T-cell (primary cell): ENCODE data around the gene SORBS1. TPM values are rescaled to one million over a fixed set of nuclear protein-coding genes. Genes with fewer than 3 reads are reported as not detected.

Experiments
- ATAC-seq, 4 experiments: fragments of 200-7000 bp in 3 of 4; fragments of 150-1000 bp in 1 of 4; cut with Tn5 transposase; replicated peaks in 1 of 4; 1 replicate in 3 of 4; 2 replicates in 1 of 4; pipeline ENCODE4 v1.10.0; 2021; ENCODE audit warnings: moderate library complexity in 3 of 4, mild to moderate bottlenecking in 2 of 4, moderate number of reproducible peaks in 1 of 4
- CTCF ChIA-PET, 2 donors: fragments of 300-600 bp; sonication (Branson Sonifier 250); formaldehyde crosslinking; loops; one replicate each; lab custom pipeline; 2022; ENCODE audit warnings: antibody characterized with exemption in 2 of 2; lab: Charles Lee
- POLR2A ChIA-PET, 2 donors: fragments of 300-600 bp; sonication (Branson Sonifier 250); formaldehyde crosslinking; loops; one replicate each; lab custom pipeline; 2022; ENCODE audit warnings: antibody characterized with exemption in 2 of 2; lab: Charles Lee
- DNase-seq, 35 experiments: peaks; one replicate each; pipeline versions ENCODE4 v3.0.0 to v3.0.0-alpha.2; 2013 to 2023
- H3K27ac ChIP-seq: one replicate; pipeline ENCODE4 v1.5.1; 2013; ENCODE audit warnings: low read length
- H3K27me3 ChIP-seq, 2 experiments: replicated peaks in 1 of 2; 1 replicate in 1 of 2; 2 replicates in 1 of 2; pipeline versions ENCODE4 v1.6.1 to v1.7.0; 2013; ENCODE audit warnings: low read length in 1 of 2, mixed read lengths in 1 of 2; ENCODE audit not compliant: control insufficient read depth in 2 of 2, insufficient read depth in 2 of 2; ENCODE audit errors: extremely low read depth in 1 of 2
- H3K36me3 ChIP-seq, 2 donors: 1 replicate in 1 of 2; 2 replicates in 1 of 2; pipeline versions ENCODE4 v1.6.1 to v1.7.0; 2013; ENCODE audit warnings: low read length in 1 of 2; ENCODE audit not compliant: control insufficient read depth in 2 of 2, insufficient read depth in 1 of 2; ENCODE audit errors: extremely low read depth in 1 of 2
- H3K4me1 ChIP-seq, 2 experiments: 1 replicate in 1 of 2; 2 replicates in 1 of 2; pipeline versions ENCODE4 v1.6.1 to v1.7.0; 2013; ENCODE audit warnings: low read length in 2 of 2, mixed read lengths in 1 of 2; ENCODE audit not compliant: insufficient read depth in 2 of 2, control insufficient read depth in 1 of 2; ENCODE audit errors: extremely low read depth in 1 of 2
- H3K4me3 ChIP-seq, 2 donors: 1 replicate in 1 of 2; 2 replicates in 1 of 2; pipeline versions ENCODE4 v1.5.1 to v1.7.0; 2013; ENCODE audit warnings: mild to moderate bottlenecking in 2 of 2, low read length in 1 of 2, moderate library complexity in 1 of 2; ENCODE audit not compliant: control insufficient read depth in 1 of 2; ENCODE audit errors: extremely low read depth in 1 of 2
- H3K9me3 ChIP-seq: 2 replicates; pipeline ENCODE4 v1.7.0; 2013
- H3K27ac Mint-ChIP-seq, 2 donors: one replicate each; pipeline ENCODE4 v1.8.0; 2020 to 2021; ENCODE audit warnings: mild to moderate bottlenecking in 2 of 2, mixed read lengths in 2 of 2
- H3K27me3 Mint-ChIP-seq, 2 donors: one replicate each; pipeline ENCODE4 v1.8.0; 2021 to 2022; ENCODE audit warnings: mixed read lengths in 2 of 2
- H3K36me3 Mint-ChIP-seq: one replicate; pipeline ENCODE4 v1.8.0; 2021; ENCODE audit warnings: mixed read lengths
- H3K4me1 Mint-ChIP-seq, 3 donors: one replicate each; pipeline ENCODE4 v1.8.0; 2020 to 2022; ENCODE audit warnings: mixed read lengths in 3 of 3, mild to moderate bottlenecking in 1 of 3
- H3K4me3 Mint-ChIP-seq, 3 donors: one replicate each; pipeline ENCODE4 v1.8.0; 2020 to 2022; ENCODE audit warnings: mild to moderate bottlenecking in 3 of 3, mixed read lengths in 3 of 3, moderate library complexity in 3 of 3
- H3K9me3 Mint-ChIP-seq, 3 donors: one replicate each; pipeline ENCODE4 v1.8.0; 2020 to 2022; ENCODE audit warnings: mixed read lengths in 3 of 3
- WGBS: methylation state at CpG from one replicate; pipeline ENCODE4 v1.1.5; 2013; ENCODE audit warnings: missing lambda C conversion rate; ENCODE audit not compliant: insufficient coverage; 5-methylcytosine and 5-hydroxymethylcytosine counted together
- total RNA-seq, 35 experiments: library from RNA in 6 of 35; stranded (reverse) in 6 of 35; fragments of 120-200 nt in 1 of 35; gene quantifications; one replicate each; pipeline versions ENCODE4 v1.2.1 to v1.2.4 and lab custom pipeline; 2013 to 2026

SORBS1 gene
- total RNA-seq, 5 donors from 2014 or later (not counting 1 experiment from before 2014, with no cell fraction given) = 0.98 to 2.4 (median 1.8) TPM

DNA sequence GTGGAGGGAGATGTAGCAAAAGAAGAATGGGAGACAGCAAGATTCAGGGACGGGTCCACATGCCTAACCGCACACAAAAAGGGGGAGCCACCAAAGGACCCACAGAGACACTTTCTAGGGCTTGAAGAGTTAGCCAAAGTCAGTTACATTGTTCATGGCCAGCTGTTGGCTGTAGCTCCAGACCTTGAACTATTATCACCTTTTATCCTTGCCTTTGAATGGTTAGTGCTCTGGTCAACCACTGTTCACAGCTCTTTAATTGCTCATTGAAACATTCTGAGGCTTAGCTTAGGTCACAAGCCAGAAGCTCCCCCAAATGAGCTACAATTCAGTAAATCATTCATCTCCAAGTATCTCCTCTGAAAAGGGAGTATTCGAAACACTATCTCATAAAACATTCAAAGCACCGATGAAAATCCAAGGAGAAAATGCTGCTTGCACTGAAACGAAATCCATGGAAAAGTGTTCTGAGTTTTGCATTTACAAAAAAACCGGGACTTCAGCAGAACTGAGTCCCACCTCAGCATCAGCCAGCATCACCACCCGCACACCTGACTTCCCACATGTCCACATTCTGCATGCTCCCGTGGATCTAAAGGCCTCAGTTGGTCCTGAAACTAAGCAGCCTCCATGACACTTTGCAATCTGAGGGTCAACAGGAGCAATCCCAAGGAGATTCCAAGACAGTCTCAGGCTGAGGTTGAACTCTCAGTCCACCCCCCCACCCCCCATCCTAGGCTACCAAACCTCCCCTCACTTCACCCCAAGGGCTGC, 4.0 kb downstream of the SORBS1 start:
- Mint-ChIP-seq H3K27ac (no peak overlapping the region), H3K27me3 (peaks cover 3 to 7% of the 10 kb centered on the region in 2 donors), H3K4me1 (peaks cover 9 to 14% (median 13%) of the 10 kb centered on the region in 3 donors), H3K36me3 (peaks cover 5% of the 10 kb centered on the region), H3K9me3 (peaks cover 0 to 7% (median 0%) of the 10 kb centered on the region in 3 donors), H3K4me3 (no peak overlapping the region)
- Histone ChIP-seq H3K4me3 (no peak overlapping the region), H3K36me3 (no peaks in the 10 kb centered on the region), H3K4me1 (peaks cover 3 to 16% of the 10 kb centered on the region in 2 experiments), H3K9me3 (no peaks in the 10 kb centered on the region), H3K27ac (no peak overlapping the region), H3K27me3 (peaks cover 0 to 4% of the 10 kb centered on the region in 2 experiments)
- no peak for DNase-seq
- ATAC-seq = no peak
- 84% methylated on average over 6 of the region's 8 CpGs for WGBS
- ChIA-PET CTCF (no interaction called here), POLR2A (interaction anchor here in 1 of 2 donors (0.7 kb wide), 1 partner anchor 185 kb away, joined by 9 read pairs; no protein-coding TSS in a partner anchor)

DNA sequence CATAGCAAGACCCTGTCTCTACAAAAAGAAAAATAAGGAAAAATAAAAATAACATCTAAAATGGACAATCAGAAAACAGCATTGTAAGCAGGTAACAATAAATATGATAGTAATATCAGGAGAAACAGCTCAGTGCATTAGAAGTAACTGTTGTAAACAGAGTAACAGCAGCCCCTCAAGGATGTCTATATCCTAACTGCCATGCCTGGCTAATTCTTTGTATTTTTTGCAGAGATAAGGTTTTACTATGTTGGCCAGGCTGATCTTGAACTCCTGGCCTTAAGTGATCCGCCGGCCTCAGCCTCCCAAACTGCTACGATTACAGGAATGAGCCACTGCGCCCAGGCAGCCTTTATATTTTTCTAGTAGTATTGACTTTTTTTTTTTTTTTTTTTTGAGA, 7.5 kb downstream of the SORBS1 start:
- ATAC-seq (no peak), DNase-seq (no peak)
- no peak overlapping the region for H3K27ac Mint-ChIP-seq
- H3K9me3 Mint-ChIP-seq = peaks cover 0 to 7% (median 0%) of the 10 kb centered on the region in 3 donors
- ChIA-PET CTCF (no interaction called here), POLR2A (no interaction called here)
- H3K4me3 ChIP-seq = no peak overlapping the region
- H3K36me3 ChIP-seq = no peaks in the 10 kb centered on the region
- H3K4me1 Mint-ChIP-seq = no peaks in the 10 kb centered on the region
- 100% methylated on average over 1 of the region's 4 CpGs for WGBS
- peaks cover 5% of the 10 kb centered on the region for H3K36me3 Mint-ChIP-seq
- H3K27ac ChIP-seq = no peak overlapping the region
- H3K27me3 Mint-ChIP-seq = peaks cover 9 to 16% of the 10 kb centered on the region in 2 donors
- H3K4me1 ChIP-seq = no peaks in the 10 kb centered on the region
- no peaks in the 10 kb centered on the region for H3K9me3 ChIP-seq
- no peak overlapping the region for H3K4me3 Mint-ChIP-seq
- peaks cover 0 to 10% of the 10 kb centered on the region in 2 experiments for H3K27me3 ChIP-seq

DNA sequence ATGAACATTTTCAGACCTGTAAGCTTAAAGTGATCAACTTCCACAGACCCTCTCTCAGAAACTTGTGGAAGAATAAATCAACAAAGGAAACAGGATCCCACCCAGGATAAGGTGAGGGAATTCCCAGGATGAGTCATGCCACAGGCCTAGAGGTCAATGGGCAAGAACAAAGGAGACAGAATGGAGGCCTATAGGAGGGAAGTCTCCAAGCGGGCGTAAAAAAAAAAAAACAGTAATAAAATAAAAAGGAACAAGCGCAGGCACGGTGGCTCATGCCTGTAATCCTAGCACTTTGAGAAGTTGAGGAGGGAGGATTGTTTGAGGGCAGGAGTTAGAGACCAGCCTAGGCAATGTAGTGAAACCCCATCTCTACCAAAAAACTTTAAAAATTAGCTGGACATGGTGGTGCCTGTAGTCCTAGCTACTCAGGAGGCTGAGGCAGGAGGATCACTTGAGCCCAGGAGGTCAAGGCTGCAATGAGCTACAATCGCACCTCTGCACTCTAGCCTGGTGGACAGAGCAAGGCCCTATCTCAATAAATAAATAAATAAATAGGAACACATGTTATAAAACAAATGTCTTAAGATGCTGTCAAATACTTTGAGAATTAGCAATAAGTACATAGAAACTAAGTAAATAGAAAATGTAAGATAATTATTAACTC, 8.4 kb downstream of the SORBS1 start:
- Histone ChIP-seq H3K4me3 (no peak overlapping the region), H3K9me3 (no peaks in the 10 kb centered on the region), H3K4me1 (no peaks in the 10 kb centered on the region), H3K36me3 (no peaks in the 10 kb centered on the region), H3K27ac (no peak overlapping the region), H3K27me3 (peaks cover 0 to 13% of the 10 kb centered on the region in 2 experiments)
- ATAC-seq (no peak), DNase-seq (no peak)
- Mint-ChIP-seq H3K27me3 (peaks cover 5 to 16% of the 10 kb centered on the region in 2 donors), H3K36me3 (peaks cover 5% of the 10 kb centered on the region), H3K9me3 (peaks cover 0 to 7% (median 0%) of the 10 kb centered on the region in 3 donors), H3K27ac (no peak overlapping the region), H3K4me3 (no peak overlapping the region), H3K4me1 (no peaks in the 10 kb centered on the region)
- WGBS = no CpG with 5 or more reads among the region's 5 CpGs
- ChIA-PET CTCF (no interaction called here), POLR2A (no interaction called here)

DNA sequence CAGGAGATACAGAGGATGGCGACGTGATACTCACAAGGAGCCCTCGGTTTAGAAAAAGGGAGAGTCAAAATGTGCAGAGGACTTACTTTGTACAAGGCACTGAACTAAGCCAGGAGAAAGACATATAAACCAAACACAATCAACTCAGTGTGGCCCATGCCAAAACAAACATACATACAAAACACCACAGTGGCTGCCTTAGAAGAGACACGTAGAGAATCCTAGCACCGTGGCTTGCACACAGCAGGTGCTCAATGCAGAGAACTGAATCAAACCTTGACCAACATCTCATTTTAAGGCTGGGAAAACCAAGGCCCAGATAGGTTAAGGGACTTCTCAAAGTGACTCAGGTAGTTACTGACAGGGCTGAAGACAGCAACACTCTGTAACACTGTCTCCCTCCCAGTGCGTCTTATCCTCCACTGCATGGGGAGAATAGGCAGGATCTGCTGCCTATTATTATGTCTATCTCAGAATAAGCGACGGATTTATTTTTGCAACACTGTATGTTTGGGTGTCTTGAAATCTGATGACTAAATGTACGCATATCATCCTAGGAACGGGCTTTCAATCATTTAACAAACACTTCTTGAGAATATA, 11.0 kb downstream of the SORBS1 start:
- no peak overlapping the region for H3K27ac ChIP-seq
- H3K27me3 Mint-ChIP-seq = peaks cover 5 to 16% of the 10 kb centered on the region in 2 donors
- ChIA-PET POLR2A (no interaction called here), CTCF (no interaction called here)
- no peak for ATAC-seq
- H3K4me1 ChIP-seq = no peaks in the 10 kb centered on the region
- no peaks in the 10 kb centered on the region for H3K4me1 Mint-ChIP-seq
- DNase-seq = no peak
- peaks cover 0 to 16% of the 10 kb centered on the region in 2 experiments for H3K27me3 ChIP-seq
- H3K9me3 ChIP-seq = no peaks in the 10 kb centered on the region
- H3K36me3 ChIP-seq = no peaks in the 10 kb centered on the region
- peaks cover 5% of the 10 kb centered on the region for H3K36me3 Mint-ChIP-seq
- 89% methylated on average over 2 of the region's 10 CpGs for WGBS
- H3K4me3 Mint-ChIP-seq = no peak overlapping the region
- H3K9me3 Mint-ChIP-seq = peaks cover 0 to 7% (median 0%) of the 10 kb centered on the region in 3 donors
- no peak overlapping the region for H3K4me3 ChIP-seq
- no peak overlapping the region for H3K27ac Mint-ChIP-seq

DNA sequence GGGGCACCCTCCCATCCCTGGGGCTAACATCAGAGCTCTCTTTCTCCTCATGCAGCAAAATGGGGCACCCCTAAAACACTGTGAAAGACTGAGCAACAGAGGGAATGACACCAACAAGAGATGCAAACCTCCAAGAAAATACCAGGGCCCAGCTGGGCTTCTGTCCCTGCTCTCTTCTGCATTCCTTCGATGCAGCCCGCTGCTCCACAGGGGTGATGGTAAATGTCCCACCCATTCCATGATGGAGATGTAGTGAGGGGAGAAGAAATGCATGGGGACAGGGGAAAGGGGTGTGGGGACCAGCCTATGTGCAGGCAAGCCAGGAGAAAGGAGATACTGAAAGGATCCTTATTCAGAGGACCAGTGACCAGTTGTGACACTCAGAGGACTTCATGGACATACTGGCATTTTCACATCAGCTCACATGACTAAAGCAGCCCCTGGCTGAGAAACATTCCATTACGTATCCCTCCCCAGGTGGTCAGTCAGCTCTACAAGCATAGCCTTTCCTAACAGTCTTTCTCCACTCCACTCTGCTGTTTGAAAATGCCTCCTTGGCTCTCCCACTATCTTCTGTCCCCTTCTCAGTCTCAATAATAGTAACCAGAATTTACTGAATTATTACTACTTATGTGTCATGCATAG, 13.3 kb downstream of the SORBS1 start:
- Histone ChIP-seq H3K4me3 (no peak overlapping the region), H3K9me3 (no peaks in the 10 kb centered on the region), H3K27me3 (peaks cover 0 to 16% of the 10 kb centered on the region in 2 experiments), H3K27ac (no peak overlapping the region), H3K36me3 (no peaks in the 10 kb centered on the region), H3K4me1 (no peaks in the 10 kb centered on the region)
- no peak for DNase-seq
- 75% methylated on average over 1 of the region's 3 CpGs for WGBS
- peaks cover 2% of the 10 kb centered on the region for H3K36me3 Mint-ChIP-seq
- ChIA-PET CTCF (no interaction called here), POLR2A (no interaction called here)
- no peak overlapping the region for H3K27ac Mint-ChIP-seq
- peaks cover 5 to 16% of the 10 kb centered on the region in 2 donors for H3K27me3 Mint-ChIP-seq
- H3K4me3 Mint-ChIP-seq = no peak overlapping the region
- ATAC-seq = no peak
- no peaks in the 10 kb centered on the region for H3K4me1 Mint-ChIP-seq
- H3K9me3 Mint-ChIP-seq = peaks cover 0 to 3% (median 0%) of the 10 kb centered on the region in 3 donors

DNA sequence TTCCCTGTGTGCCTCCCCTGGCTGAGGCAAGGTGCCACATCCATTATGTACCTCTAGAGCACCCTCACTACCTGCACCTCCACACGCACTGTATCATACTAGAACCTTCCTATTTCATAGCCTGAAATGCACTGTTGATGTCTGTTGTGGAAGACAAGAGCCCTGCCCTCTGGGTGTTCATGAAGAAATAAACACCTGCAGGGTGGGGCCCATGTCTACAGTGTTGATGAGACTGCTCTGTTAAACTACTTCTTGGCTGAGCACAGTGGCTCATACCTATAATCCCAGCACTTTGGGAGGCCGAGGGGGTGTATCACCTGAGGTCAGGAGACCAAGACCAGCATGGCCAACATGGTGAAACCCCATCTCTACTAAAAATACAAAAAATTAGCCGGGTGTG, 14.0 kb downstream of the SORBS1 start:
- H3K4me3 ChIP-seq = no peak overlapping the region
- DNase-seq = no peak
- no peak overlapping the region for H3K27ac ChIP-seq
- H3K9me3 ChIP-seq = no peaks in the 10 kb centered on the region
- H3K27me3 ChIP-seq = peaks cover 0 to 16% of the 10 kb centered on the region in 2 experiments
- ATAC-seq = no peak
- H3K9me3 Mint-ChIP-seq = no peaks in the 10 kb centered on the region
- POLR2A ChIA-PET = no interaction called here
- H3K27ac Mint-ChIP-seq = no peak overlapping the region
- no peaks in the 10 kb centered on the region for H3K36me3 ChIP-seq
- no peaks in the 10 kb centered on the region for H3K4me1 Mint-ChIP-seq
- CTCF ChIA-PET = no interaction called here
- no peak overlapping the region for H3K4me3 Mint-ChIP-seq
- H3K4me1 ChIP-seq = no peaks in the 10 kb centered on the region
- no peaks in the 10 kb centered on the region for H3K36me3 Mint-ChIP-seq
- H3K27me3 Mint-ChIP-seq = peaks cover 5 to 16% of the 10 kb centered on the region in 2 donors
- no CpG with 5 or more reads among the region's 3 CpGs for WGBS
